AG20443 (cell line): ENCODE measurements around the gene MS4A12.
"Not testable (repeated sequence)": the region's sequence is repeated elsewhere in the genome, so short reads cannot be mapped to it uniquely, and the experiment has no call there.

Experiments
- DNase-seq: peaks from one replicate; pipeline ENCODE4 v3.0.0; 2012; ENCODE audit warnings: low spot score, mixed read lengths

Gene MS4A12

DNA sequence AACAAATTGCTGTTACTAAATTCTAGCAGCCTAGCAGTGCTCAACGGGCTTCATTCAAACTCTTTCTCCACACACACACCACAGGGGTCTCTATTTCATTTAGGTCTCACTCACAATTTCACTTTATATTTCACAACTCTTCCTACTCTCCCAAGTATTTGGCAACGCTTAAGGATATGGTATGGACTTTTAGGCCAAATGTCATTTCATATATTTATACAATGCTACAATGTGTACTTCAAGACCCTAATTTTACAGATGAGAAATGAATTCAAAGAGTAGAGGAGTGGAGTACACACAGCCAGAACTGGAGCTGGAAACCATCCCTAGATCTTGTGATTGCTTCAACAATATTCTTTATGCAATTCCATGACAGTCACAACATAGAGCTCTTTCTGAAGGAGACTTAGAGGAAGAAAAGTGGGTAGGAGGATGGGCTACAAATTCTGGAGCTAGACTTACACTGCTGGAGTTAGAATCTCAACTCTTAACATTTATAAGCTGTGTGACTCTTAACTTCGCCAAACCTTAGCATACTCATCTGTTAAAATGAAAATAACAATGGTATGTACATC, 20.2 kb downstream of the MS4A12 start:
- DNase-seq, result no peak

DNA sequence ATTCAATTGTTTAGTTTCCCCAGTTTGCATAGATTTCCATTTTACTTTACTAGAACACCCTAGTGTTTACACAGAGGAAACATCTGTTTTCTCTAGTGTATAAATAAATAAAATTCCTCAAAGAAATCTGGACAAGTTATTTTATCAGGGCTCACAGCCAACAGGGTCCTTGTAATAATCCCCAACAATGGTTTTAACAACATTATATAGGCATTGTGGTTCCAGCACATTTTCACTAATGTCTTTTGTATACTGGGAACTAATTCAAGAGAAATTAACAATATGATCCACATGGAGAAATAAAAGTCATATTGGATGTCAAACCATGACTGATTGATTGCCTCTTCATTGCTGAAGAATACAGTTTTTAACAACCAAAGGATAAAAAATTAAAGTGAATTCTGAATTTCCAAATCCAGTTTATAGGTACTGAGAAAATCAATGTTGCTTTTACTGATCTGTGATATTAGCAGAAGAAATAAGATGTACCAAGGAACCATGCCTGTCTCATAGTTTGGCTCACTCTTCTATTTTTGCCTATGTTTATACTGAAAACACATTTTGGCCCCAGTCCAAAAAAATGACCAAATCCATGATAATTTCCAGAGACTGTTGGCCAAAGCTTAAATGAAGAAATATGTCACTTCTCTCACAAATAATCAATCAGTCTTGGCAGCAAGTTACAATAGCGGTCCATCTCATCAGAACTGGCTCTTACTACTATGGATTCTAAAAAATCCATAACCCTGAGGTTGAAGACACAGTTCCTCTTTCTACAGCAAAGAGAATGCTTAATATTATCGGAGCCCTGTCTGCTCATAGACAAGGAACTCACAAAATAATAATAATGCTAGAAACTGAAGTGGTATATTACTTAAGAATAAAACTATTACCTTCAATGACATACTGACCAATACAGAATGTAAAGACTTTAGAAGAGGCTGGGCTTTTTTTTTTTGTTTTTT, 21.2 kb downstream of the MS4A12 start:
- DNase-seq, result no peak

DNA sequence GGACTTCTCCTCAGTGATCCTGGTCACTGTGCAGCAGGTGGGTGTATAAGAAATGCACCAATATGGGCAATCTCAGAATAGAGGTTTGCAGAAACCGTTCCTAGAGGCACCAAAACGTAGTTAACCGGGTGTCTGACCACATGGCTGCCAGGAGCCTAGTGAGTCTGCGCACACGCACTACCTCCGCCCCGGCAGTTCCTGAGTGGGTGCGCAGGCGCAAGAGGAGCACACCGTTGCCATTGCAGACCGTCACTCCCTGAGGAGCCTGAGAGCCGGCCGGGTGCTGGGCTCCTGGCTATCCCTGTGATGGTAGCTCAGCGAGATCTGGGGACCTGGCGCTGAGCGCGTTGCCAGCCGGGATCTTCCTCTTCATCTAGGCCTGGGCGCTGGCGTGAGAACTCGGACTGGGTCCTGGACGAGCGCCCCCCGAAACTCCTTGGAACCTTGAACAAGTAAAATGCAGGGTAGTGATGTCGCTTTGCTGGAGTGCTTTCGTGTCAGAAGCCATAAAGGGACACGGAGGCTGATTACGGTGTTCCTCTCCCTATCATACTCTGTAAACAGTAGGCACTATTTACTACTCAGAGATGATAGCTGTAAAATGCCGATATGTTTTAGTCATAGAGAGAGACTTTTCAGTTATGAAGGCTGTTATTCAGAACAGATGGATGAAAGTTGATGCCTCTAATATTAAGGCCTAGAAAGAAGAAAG, 22.7 kb downstream of the MS4A12 start, which contains the start of gene MS4A13:
MS4A13 (plus strand) TSS at position 249 of the 712 bp plus-strand sequence. CDS start 2,692 bp downstream, outside the sequence.
- no peak for DNase-seq

DNA sequence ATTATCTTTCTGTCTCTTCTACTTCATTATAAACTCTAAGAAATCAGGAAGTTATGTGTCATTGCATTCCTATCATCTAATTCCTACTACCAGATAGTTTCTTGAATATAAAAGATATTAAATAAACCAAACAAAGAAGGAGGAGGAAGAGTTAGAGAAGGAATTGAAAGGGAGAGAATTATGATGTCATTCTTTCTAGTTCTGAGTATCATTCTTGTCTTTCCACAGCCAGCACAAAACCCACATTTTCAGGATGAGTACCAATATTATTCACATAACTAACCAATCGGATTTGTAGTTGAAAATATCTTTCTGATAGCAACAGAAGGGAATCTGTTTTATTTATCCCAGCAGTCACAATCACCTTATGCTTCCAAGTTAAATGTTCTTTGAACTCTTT, 35.9 kb downstream of the MS4A12 start:
- DNase-seq, result no peak

DNA sequence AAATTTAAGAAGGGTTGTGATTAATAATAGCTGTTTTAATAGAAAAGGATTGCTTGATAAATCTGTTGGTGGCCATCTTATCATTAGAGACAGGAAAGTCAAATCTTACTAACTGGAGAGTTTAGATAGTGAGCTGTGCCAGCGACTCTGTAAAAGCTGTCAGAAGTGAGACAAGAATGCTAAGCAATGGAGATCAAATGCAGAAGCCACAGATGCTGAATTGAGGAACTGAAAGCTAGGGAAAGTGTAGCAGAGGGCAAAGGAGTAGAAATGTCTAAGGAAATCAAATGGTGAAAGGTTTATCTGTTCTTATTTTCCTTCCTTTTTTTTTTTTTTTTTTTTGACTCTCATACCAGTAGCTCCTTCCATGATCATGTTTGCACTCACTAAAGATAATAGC, 36.4 kb downstream of the MS4A12 start:
- no peak for DNase-seq

DNA sequence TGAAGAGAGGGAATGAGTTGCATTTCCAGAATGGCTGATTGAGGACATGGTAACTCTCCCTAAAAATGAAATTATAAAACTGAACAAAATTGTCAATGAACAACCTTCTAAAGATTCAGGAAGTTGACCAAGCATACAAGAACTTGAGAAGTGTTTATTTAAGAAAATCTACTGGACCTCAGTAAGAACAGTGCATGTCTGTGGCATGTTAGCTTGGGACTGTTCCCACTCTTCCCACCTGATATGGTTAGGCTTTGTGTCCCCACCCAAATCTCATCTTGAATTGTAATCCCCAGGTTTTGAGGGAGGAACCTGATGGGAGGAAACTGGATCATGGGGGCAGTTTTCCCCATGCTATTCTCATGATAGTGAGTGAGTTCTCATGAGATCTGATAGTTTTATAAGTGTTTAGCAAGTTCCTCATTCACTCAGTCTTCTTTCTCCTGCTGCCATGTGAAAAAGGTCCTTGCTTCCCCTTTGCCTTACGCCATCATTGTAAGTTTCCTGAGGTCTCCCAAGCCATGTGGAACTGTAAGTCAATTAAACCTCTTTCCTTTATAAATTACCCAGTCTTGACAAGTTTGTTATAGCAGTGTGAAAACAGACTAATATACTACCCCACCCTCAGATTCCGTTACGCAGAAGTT, 38.0 kb downstream of the MS4A12 start:
- DNase-seq, result no peak

DNA sequence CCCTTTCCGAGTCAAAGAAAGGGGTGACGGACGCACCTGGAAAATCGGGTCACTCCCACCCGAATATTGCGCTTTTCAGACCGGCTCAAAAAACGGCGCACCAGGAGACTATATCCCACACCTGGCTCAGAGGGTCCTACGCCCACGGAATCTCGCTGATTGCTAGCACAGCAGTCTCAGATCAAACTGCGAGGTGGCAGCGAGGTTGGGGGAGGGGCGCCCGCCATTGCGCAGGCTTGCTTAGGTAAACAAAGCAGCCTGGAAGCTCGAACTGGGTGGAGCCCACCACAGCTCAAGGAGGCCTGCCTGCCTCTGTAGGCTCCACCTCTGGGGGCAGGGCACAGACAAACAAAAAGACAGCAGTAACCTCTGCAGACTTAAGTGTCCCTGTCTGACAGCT, 39.8 kb downstream of the MS4A12 start:
- not testable (repeated sequence) for DNase-seq

DNA sequence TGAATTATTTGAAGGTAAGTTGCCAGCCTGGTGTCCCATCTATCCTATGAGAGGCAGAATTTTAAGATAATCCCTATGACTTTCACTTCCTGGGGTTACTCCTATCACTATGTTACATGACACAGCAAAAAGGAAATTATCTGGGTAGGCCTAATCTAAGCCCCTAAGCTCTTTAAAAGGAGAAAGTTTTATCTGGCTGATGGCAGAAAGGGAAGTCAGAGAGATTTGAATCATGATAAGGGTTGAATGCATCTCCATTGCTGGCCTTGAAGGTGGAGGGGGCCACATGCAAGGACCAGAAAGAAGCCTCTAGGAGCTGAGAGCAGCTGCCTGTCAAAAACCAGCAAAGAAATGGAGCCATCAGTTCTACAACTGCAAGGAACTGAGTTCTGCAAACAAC, 46.0 kb downstream of the MS4A12 start:
- DNase-seq, result not testable (repeated sequence)

DNA sequence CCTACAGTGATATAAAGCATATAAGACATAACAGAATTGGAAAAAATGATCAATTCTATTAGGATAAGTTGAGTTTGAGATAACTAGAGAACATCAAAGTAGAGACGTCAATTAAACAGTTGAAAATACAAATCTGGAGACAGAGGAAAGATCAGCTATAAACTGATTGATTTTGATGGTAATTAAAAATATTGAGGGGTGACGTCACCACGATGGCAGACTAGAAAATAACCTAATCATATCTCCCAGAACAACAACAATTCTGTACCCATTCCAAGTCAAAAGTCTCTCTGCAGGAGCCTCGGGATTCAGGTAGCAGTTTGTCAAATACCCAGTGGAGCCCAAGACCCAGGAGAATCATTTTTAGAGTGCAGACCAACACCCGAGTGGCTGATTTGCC, 51.5 kb downstream of the MS4A12 start:
- no peak for DNase-seq
